GM12878 (cell line): ENCODE results near the gene TRPM3. TPM values are rescaled to one million over a fixed set of nuclear protein-coding genes. Genes with fewer than 3 reads are reported as not detected.

Experiments used
- ATAC-seq: fragments of 200-7000 bp; cut with Tn5 transposase; 3 replicates; pipeline ENCODE4 v1.9.1; 2020; ENCODE audit warnings: mild to moderate bottlenecking, moderate library complexity
- BruUV-seq: library from RNA; stranded (reverse); fragments of 400-500 nt; replicated peaks from 2 replicates; lab custom pipeline; 2021; lab: Mats Ljungman, UMichigan
- CTCF ChIA-PET: fragments of 300-600 bp; sonication (Branson Sonifier 250); formaldehyde crosslinking; extraction: SDS; loops from one replicate; lab custom pipeline; 2021; ENCODE audit warnings: inconsistent platforms; lab: Yijun Ruan, JAX
- POLR2A ChIA-PET: fragments of 350-600 bp; formaldehyde crosslinking; extraction: SDS; loops from one replicate; lab custom pipeline; 2021; ENCODE audit warnings: inconsistent platforms; lab: Charles Lee
- RAD21 ChIA-PET: fragments of 300-600 bp; sonication (Branson Sonifier 250); formaldehyde crosslinking; loops from one replicate; lab custom pipeline; 2023; ENCODE audit warnings: antibody characterized with exemption; ENCODE audit not compliant: unreplicated experiment; lab: Charles Lee
- SMC1A ChIA-PET: fragments of 300-600 bp; sonication (Branson Sonifier 250); formaldehyde crosslinking; loops from one replicate; lab custom pipeline; 2023; ENCODE audit not compliant: unreplicated experiment, uncharacterized antibody; lab: Charles Lee
- DNase-seq: peaks from one replicate; pipeline ENCODE4 v3.0.0-alpha.2; 2011; ENCODE audit warnings: low read depth, low spot score
- FAIRE-seq: peaks from 3 replicates; lab custom pipeline; 2011; peaks lifted over from hg19 to GRCh38; lab: Jason Lieb, UNC
- H2AFZ ChIP-seq: 2 replicates; pipeline ENCODE4 v1.6.0; 2011; ENCODE audit warnings: low read depth, low read length, control low read depth; ENCODE audit not compliant: control insufficient read depth
- H3K27ac ChIP-seq: 2 replicates; pipeline ENCODE4 v1.5.1; 2011; ENCODE audit warnings: control low read depth; ENCODE audit not compliant: control insufficient read depth, insufficient read depth
- H3K27me3 ChIP-seq, 2 experiments: replicated peaks in 1 of 2; 2 replicates each; pipeline versions ENCODE4 v1.6.0 to v1.6.1; 2011; ENCODE audit warnings: low read length in 1 of 2; ENCODE audit not compliant: control insufficient read depth in 2 of 2, insufficient read depth in 2 of 2
- H3K36me3 ChIP-seq, 2 experiments: 2 replicates each; pipeline ENCODE4 v1.5.1; 2011; ENCODE audit warnings: low read length in 1 of 2; ENCODE audit not compliant: control insufficient read depth in 2 of 2, insufficient read depth in 2 of 2
- H3K4me1 ChIP-seq: 2 replicates; pipeline ENCODE4 v1.6.1; 2011; ENCODE audit warnings: mild to moderate bottlenecking, low read length, moderate library complexity, mixed read lengths; ENCODE audit not compliant: control insufficient read depth, insufficient read depth
- H3K4me2 ChIP-seq: 2 replicates; pipeline ENCODE4 v1.6.0; 2011; ENCODE audit warnings: control low read depth; ENCODE audit not compliant: control insufficient read depth, insufficient read depth
- H3K4me3 ChIP-seq: fragments of 200-600 bp; sonication (generic); 2 replicates; pipeline ENCODE4 v1.5.1; 2016
- H3K79me2 ChIP-seq: 2 replicates; pipeline ENCODE4 v1.6.0; 2011; ENCODE audit warnings: low read length; ENCODE audit not compliant: control insufficient read depth, insufficient read depth
- H3K9ac ChIP-seq: 2 replicates; pipeline ENCODE4 v1.8.0; 2011; ENCODE audit warnings: low read length, control low read depth, mixed read lengths; ENCODE audit not compliant: control insufficient read depth, insufficient read depth
- H3K9me3 ChIP-seq: replicated peaks from 3 replicates; pipeline ENCODE4 v1.5.1; 2011; ENCODE audit warnings: mild to moderate bottlenecking, low read length; ENCODE audit not compliant: control insufficient read depth, insufficient read depth
- H4K20me1 ChIP-seq: 2 replicates; pipeline ENCODE4 v1.6.0; 2011; ENCODE audit not compliant: control insufficient read depth, insufficient read depth
- CHD4 ChIP-seq: fragments of 200-600 bp; sonication (generic); IDR thresholded peaks from 2 replicates; pipeline ENCODE4 v1.6.1; 2016; ENCODE audit warnings: mild to moderate bottlenecking
- ETV6 ChIP-seq, 2 experiments: fragments of 450-650 bp in 1 of 2; IDR thresholded peaks in 1 of 2; conservative IDR thresholded peaks in 1 of 2; 2 replicates each; pipeline ENCODE4 v1.6.1; 2014; ENCODE audit warnings: antibody characterized with exemption in 1 of 2, borderline replicate concordance in 1 of 2, low read depth in 1 of 2, mild to moderate bottlenecking in 1 of 2, moderate library complexity in 1 of 2
- EZH2 ChIP-seq: IDR thresholded peaks from 2 replicates; pipeline ENCODE4 v1.6.1; 2012; ENCODE audit warnings: low read depth, mild to moderate bottlenecking, control low read depth, inconsistent platforms, low read length, borderline replicate concordance; ENCODE audit not compliant: control insufficient read depth
- MEF2A ChIP-seq: IDR thresholded peaks from 2 replicates; pipeline ENCODE4 v1.6.1; 2011; ENCODE audit warnings: low read depth, mild to moderate bottlenecking, low read length, moderate library complexity; ENCODE audit not compliant: insufficient read depth
- NBN ChIP-seq: fragments of 450-650 bp; IDR thresholded peaks from 2 replicates; pipeline ENCODE4 v1.6.1; 2016
- PAX8 ChIP-seq: fragments of 450-650 bp; IDR thresholded peaks from 2 replicates; pipeline ENCODE4 v1.6.1; 2017; ENCODE audit warnings: mild to moderate bottlenecking, moderate library complexity
- RELA ChIP-seq: fragments of 450-650 bp; IDR thresholded peaks from 2 replicates; pipeline ENCODE4 v1.8.0; 2014; ENCODE audit warnings: borderline replicate concordance; ENCODE audit not compliant: partially characterized antibody
- SIX5 ChIP-seq: IDR thresholded peaks from 2 replicates; pipeline ENCODE4 v1.6.1; 2011; ENCODE audit warnings: mild to moderate bottlenecking, low read depth, low read length, moderate library complexity; ENCODE audit not compliant: severe bottlenecking
- SMAD5 ChIP-seq: IDR thresholded peaks from 2 replicates; pipeline ENCODE4 v1.6.1; 2016; ENCODE audit warnings: antibody characterized with exemption, low read depth
- WGBS: methylation state at CpG from one replicate; pipeline ENCODE4 v1.1.6; 2016; ENCODE audit warnings: low lambda C conversion rate; ENCODE audit not compliant: insufficient replicate concordance, insufficient coverage; ENCODE audit errors: missing lambda C conversion rate; 5-methylcytosine and 5-hydroxymethylcytosine counted together
- in situ Hi-C: fragments of 300-500 bp; cut with MboI; formaldehyde crosslinking; loops from 9 replicates; pipeline ENCODE4 v1.14.3; 2018; ENCODE audit warnings: mixed read lengths
- intact Hi-C: fragments of 100-400 bp; cut with micrococcal nuclease; formaldehyde crosslinking; loops from one replicate; pipeline ENCODE4 v1.14.2; 2022; ENCODE audit not compliant: unreplicated experiment
- polyA plus RNA-seq, 11 experiments: library from polyadenylated mRNA; depleted of rRNA in 4 of 11; unstranded in 6 of 11; stranded (reverse) in 5 of 11; fragments of >200 nt; fragmentation: Nextera tagmentation in 4 of 11; fragmentation: Illumina TruSeq in 1 of 11; extraction: Ambion mirVana in 4 of 11; extraction: Trizol in 1 of 11; gene quantifications; 1 replicate in 1 of 11; 2 replicates in 10 of 11; pipeline versions ENCODE4 v1.2.1 to v1.2.3, GENCODE V29; 2011 to 2016; ENCODE audit warnings: inconsistent platforms in 2 of 11, missing spikeins in 2 of 11, low read depth in 1 of 11
- total RNA-seq, 4 experiments: library from RNA; depleted of rRNA in 3 of 4; stranded (reverse); fragments of >200 nt in 3 of 4; fragmentation: Illumina TruSeq in 1 of 4; extraction: Trizol in 1 of 4; gene quantifications; 2 replicates each; pipeline versions ENCODE4 v1.2.1 to v1.2.3, GENCODE V29; 2013 to 2021
- TF ChIP-seq, protein P1 (sequence below): IDR thresholded peaks from 2 replicates; pipeline ENCODE4 v1.6.1; 2011; ENCODE audit warnings: low read depth, low read length, improper control_type of control experiment, borderline replicate concordance
- TF ChIP-seq, protein P2 (sequence below): fragments of 450-650 bp; IDR thresholded peaks from 2 replicates; pipeline ENCODE4 v1.6.1; 2014; ENCODE audit warnings: mild to moderate bottlenecking
- TF ChIP-seq, protein P3 (sequence below): fragments of 450-650 bp; IDR thresholded peaks from 2 replicates; pipeline ENCODE4 v1.6.1; 2017; ENCODE audit warnings: mild to moderate bottlenecking, low read depth, inconsistent platforms; ENCODE audit not compliant: poor library complexity, severe bottlenecking
- TF ChIP-seq, protein P4 (sequence below): IDR thresholded peaks from 2 replicates; pipeline ENCODE4 v1.6.1; 2012; ENCODE audit warnings: low read length, inconsistent platforms
- TF ChIP-seq, protein P5 (sequence below): fragments of 450-650 bp; IDR thresholded peaks from 2 replicates; pipeline ENCODE4 v1.6.1; 2017; ENCODE audit warnings: mild to moderate bottlenecking
- TF ChIP-seq, protein P6 (sequence below): IDR thresholded peaks from 2 replicates; pipeline ENCODE4 v1.6.1; 2011; ENCODE audit warnings: mild to moderate bottlenecking, low read depth, low read length, moderate library complexity; ENCODE audit not compliant: insufficient replicate concordance

Gene TRPM3
- total and polyA plus RNA-seq, 10 of the 15 experiments (the other 5 are each of a cell fraction or from before 2014, with no cell fraction given), result not detected

DNA sequence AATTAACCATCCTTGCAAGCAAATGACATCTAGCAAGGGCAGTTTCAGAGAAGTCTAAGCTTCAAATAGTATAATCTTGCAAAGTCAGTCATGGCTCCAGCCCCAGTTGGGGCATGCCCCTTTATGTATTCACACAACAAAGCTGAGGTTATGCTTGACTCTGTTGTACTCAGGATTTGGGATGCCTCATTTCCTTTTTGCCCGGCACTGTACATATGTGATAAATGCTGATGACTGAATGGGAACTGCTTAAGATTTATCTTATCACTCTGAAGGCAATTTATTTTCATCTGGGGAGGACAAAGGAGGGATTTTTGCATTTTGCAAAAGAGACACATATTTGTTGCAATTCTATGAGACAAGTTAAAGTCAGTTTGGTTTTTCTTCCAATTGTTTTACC, 219.2 kb downstream of the TRPM3 start:
- CTCF ChIA-PET, result no interaction called here
- Histone ChIP-seq H3K9me3 (no peaks in the 10 kb centered on the region), H3K4me1 (no peaks in the 10 kb centered on the region), H3K36me3 (no peaks in the 10 kb centered on the region), H3K4me3 (no peak overlapping the region), H3K4me2 (no peak overlapping the region), H3K27me3 (no peaks in the 10 kb centered on the region), H3K79me2 (no peaks in the 10 kb centered on the region), H3K27ac (no peak overlapping the region), H4K20me1 (no peaks in the 10 kb centered on the region), H3K9ac (no peak overlapping the region), H2AFZ (no peak overlapping the region)
- in situ Hi-C loops, result no loop called here
- intact Hi-C loops, result no loop called here
- TF ChIP-seq MEF2A (no peak), EZH2 (no peak), RELA (no peak), PAX8 (no peak), ETV6 (conservative IDR thresholded peaks at IDR 0.05 in 1 of 2, IDR thresholded peaks at IDR 0.05 in 1 of 2; ENCODE audit: borderline replicate concordance in 1 of 2, low read depth in 1 of 2) (no peak), SMAD5 (no peak), NBN (no peak), CHD4 (no peak), SIX5 (no peak)
- TF ChIP-seq, protein P1, sequence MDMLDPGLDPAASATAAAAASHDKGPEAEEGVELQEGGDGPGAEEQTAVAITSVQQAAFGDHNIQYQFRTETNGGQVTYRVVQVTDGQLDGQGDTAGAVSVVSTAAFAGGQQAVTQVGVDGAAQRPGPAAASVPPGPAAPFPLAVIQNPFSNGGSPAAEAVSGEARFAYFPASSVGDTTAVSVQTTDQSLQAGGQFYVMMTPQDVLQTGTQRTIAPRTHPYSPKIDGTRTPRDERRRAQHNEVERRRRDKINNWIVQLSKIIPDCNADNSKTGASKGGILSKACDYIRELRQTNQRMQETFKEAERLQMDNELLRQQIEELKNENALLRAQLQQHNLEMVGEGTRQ, result no peak
- TF ChIP-seq, protein P2, sequence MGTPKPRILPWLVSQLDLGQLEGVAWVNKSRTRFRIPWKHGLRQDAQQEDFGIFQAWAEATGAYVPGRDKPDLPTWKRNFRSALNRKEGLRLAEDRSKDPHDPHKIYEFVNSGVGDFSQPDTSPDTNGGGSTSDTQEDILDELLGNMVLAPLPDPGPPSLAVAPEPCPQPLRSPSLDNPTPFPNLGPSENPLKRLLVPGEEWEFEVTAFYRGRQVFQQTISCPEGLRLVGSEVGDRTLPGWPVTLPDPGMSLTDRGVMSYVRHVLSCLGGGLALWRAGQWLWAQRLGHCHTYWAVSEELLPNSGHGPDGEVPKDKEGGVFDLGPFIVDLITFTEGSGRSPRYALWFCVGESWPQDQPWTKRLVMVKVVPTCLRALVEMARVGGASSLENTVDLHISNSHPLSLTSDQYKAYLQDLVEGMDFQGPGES, result no peak
- TF ChIP-seq, protein P3, sequence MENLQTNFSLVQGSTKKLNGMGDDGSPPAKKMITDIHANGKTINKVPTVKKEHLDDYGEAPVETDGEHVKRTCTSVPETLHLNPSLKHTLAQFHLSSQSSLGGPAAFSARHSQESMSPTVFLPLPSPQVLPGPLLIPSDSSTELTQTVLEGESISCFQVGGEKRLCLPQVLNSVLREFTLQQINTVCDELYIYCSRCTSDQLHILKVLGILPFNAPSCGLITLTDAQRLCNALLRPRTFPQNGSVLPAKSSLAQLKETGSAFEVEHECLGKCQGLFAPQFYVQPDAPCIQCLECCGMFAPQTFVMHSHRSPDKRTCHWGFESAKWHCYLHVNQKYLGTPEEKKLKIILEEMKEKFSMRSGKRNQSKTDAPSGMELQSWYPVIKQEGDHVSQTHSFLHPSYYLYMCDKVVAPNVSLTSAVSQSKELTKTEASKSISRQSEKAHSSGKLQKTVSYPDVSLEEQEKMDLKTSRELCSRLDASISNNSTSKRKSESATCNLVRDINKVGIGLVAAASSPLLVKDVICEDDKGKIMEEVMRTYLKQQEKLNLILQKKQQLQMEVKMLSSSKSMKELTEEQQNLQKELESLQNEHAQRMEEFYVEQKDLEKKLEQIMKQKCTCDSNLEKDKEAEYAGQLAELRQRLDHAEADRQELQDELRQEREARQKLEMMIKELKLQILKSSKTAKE, result no peak
- TF ChIP-seq, protein P4, sequence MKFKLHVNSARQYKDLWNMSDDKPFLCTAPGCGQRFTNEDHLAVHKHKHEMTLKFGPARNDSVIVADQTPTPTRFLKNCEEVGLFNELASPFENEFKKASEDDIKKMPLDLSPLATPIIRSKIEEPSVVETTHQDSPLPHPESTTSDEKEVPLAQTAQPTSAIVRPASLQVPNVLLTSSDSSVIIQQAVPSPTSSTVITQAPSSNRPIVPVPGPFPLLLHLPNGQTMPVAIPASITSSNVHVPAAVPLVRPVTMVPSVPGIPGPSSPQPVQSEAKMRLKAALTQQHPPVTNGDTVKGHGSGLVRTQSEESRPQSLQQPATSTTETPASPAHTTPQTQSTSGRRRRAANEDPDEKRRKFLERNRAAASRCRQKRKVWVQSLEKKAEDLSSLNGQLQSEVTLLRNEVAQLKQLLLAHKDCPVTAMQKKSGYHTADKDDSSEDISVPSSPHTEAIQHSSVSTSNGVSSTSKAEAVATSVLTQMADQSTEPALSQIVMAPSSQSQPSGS, result no peak
- TF ChIP-seq, protein P5, sequence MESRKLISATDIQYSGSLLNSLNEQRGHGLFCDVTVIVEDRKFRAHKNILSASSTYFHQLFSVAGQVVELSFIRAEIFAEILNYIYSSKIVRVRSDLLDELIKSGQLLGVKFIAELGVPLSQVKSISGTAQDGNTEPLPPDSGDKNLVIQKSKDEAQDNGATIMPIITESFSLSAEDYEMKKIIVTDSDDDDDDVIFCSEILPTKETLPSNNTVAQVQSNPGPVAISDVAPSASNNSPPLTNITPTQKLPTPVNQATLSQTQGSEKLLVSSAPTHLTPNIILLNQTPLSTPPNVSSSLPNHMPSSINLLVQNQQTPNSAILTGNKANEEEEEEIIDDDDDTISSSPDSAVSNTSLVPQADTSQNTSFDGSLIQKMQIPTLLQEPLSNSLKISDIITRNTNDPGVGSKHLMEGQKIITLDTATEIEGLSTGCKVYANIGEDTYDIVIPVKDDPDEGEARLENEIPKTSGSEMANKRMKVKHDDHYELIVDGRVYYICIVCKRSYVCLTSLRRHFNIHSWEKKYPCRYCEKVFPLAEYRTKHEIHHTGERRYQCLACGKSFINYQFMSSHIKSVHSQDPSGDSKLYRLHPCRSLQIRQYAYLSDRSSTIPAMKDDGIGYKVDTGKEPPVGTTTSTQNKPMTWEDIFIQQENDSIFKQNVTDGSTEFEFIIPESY, result no peak
- TF ChIP-seq, protein P6, sequence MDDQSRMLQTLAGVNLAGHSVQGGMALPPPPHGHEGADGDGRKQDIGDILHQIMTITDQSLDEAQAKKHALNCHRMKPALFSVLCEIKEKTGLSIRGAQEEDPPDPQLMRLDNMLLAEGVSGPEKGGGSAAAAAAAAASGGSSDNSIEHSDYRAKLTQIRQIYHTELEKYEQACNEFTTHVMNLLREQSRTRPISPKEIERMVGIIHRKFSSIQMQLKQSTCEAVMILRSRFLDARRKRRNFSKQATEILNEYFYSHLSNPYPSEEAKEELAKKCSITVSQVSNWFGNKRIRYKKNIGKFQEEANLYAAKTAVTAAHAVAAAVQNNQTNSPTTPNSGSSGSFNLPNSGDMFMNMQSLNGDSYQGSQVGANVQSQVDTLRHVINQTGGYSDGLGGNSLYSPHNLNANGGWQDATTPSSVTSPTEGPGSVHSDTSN, result no peak
- BruUV-seq, result no TSS peak
- WGBS, result 0% methylated on average over 1 of the region's 1 CpG
- ATAC-seq (no peak), FAIRE-seq (no peak), DNase-seq (no peak)
- POLR2A ChIA-PET, result no interaction called here
- SMC1A ChIA-PET, result no interaction called here
- RAD21 ChIA-PET, result no interaction called here
